IPS-18a (cell line): Measurements from ENCODE around the gene SEL1L3.

ENCODE experiments used
- H3K27ac ChIP-seq: one replicate; pipeline ENCODE4 v1.5.1; 2013; ENCODE audit warnings: low read length
- H3K27me3 ChIP-seq: one replicate; pipeline ENCODE4 v1.6.1; 2013; ENCODE audit warnings: mild to moderate bottlenecking, low read length; ENCODE audit not compliant: control insufficient read depth, insufficient read depth
- H3K36me3 ChIP-seq: one replicate; pipeline ENCODE4 v1.6.1; 2013; ENCODE audit warnings: low read depth, low read length; ENCODE audit not compliant: control insufficient read depth
- H3K4me1 ChIP-seq: one replicate; pipeline ENCODE4 v1.6.1; 2013; ENCODE audit warnings: low read depth, low read length; ENCODE audit not compliant: control insufficient read depth
- H3K4me3 ChIP-seq: one replicate; pipeline ENCODE4 v1.5.1; 2013; ENCODE audit warnings: low read length
- H3K9ac ChIP-seq: one replicate; pipeline ENCODE4 v1.6.1; 2013; ENCODE audit warnings: mild to moderate bottlenecking, low read length, moderate library complexity
- H3K9me3 ChIP-seq: one replicate; pipeline ENCODE4 v1.6.1; 2013; ENCODE audit warnings: low read depth, low read length; ENCODE audit not compliant: control insufficient read depth

SEL1L3 gene

GRCh38 chr4:25756503-25756902 is 106.3 kb downstream of the SEL1L3 start:
- Histone ChIP-seq H3K9me3 (no peaks in the 10 kb centered on the region), H3K27ac (no peak overlapping the region), H3K4me1 (no peaks in the 10 kb centered on the region), H3K27me3 (no peaks in the 10 kb centered on the region), H3K4me3 (no peak overlapping the region), H3K36me3 (peaks cover 17% of the 10 kb centered on the region), H3K9ac (no peak overlapping the region)

GRCh38 chr4:25755911-25756310 is 106.9 kb downstream of the SEL1L3 start:
- Histone ChIP-seq H3K4me1 (no peaks in the 10 kb centered on the region), H3K9ac (no peak overlapping the region), H3K36me3 (peaks cover 17% of the 10 kb centered on the region), H3K27ac (no peak overlapping the region), H3K9me3 (no peaks in the 10 kb centered on the region), H3K27me3 (no peaks in the 10 kb centered on the region), H3K4me3 (no peak overlapping the region)

GRCh38 chr4:25753239-25753638 is 109.5 kb downstream of the SEL1L3 start:
- no peak overlapping the region for H3K27ac ChIP-seq
- H3K4me3 ChIP-seq: no peak overlapping the region
- no peaks in the 10 kb centered on the region for H3K4me1 ChIP-seq
- H3K9ac ChIP-seq: no peak overlapping the region
- no peaks in the 10 kb centered on the region for H3K9me3 ChIP-seq
- peaks cover 5% of the 10 kb centered on the region for H3K36me3 ChIP-seq
- H3K27me3 ChIP-seq: no peaks in the 10 kb centered on the region

GRCh38 chr4:25750874-25751273 is 111.9 kb downstream of the SEL1L3 start:
- no peak overlapping the region for H3K27ac ChIP-seq
- H3K4me1 ChIP-seq: no peaks in the 10 kb centered on the region
- no peaks in the 10 kb centered on the region for H3K9me3 ChIP-seq
- no peaks in the 10 kb centered on the region for H3K27me3 ChIP-seq
- H3K36me3 ChIP-seq: no peaks in the 10 kb centered on the region
- no peak overlapping the region for H3K4me3 ChIP-seq
- no peak overlapping the region for H3K9ac ChIP-seq

GRCh38 chr4:25749150-25749794 is 113.5 kb downstream of the SEL1L3 start:
- H3K4me1 ChIP-seq: no peaks in the 10 kb centered on the region
- no peak overlapping the region for H3K27ac ChIP-seq
- no peaks in the 10 kb centered on the region for H3K27me3 ChIP-seq
- H3K9ac ChIP-seq: no peak overlapping the region
- H3K9me3 ChIP-seq: no peaks in the 10 kb centered on the region
- H3K36me3 ChIP-seq: no peaks in the 10 kb centered on the region
- no peak overlapping the region for H3K4me3 ChIP-seq

GRCh38 chr4:25743971-25744370 is 118.8 kb downstream of the SEL1L3 start:
- Histone ChIP-seq H3K4me1 (no peaks in the 10 kb centered on the region), H3K4me3 (no peak overlapping the region), H3K27ac (no peak overlapping the region), H3K9ac (no peak overlapping the region), H3K27me3 (no peaks in the 10 kb centered on the region), H3K36me3 (no peaks in the 10 kb centered on the region), H3K9me3 (no peaks in the 10 kb centered on the region)

- Histone ChIP-seq H3K4me1 (no peaks in the 10 kb centered on the region), H3K9me3 (no peaks in the 10 kb centered on the region), H3K27ac (no peak overlapping the region), H3K27me3 (no peaks in the 10 kb centered on the region), H3K9ac (no peak overlapping the region), H3K36me3 (no peaks in the 10 kb centered on the region), H3K4me3 (no peak overlapping the region)
Observed at GRCh38 chr4:25729564-25729963, 133.2 kb downstream of the SEL1L3 start.

- no peak overlapping the region for H3K27ac ChIP-seq
- H3K4me3 ChIP-seq: no peak overlapping the region
- H3K9me3 ChIP-seq: no peaks in the 10 kb centered on the region
- no peaks in the 10 kb centered on the region for H3K27me3 ChIP-seq
- no peaks in the 10 kb centered on the region for H3K4me1 ChIP-seq
- no peaks in the 10 kb centered on the region for H3K36me3 ChIP-seq
- H3K9ac ChIP-seq: no peak overlapping the region
Observed at GRCh38 chr4:25728886-25729285, 133.9 kb downstream of the SEL1L3 start.

GRCh38 chr4:25727711-25728493 is 134.9 kb downstream of the SEL1L3 start:
- Histone ChIP-seq H3K27me3 (no peaks in the 10 kb centered on the region), H3K9me3 (no peaks in the 10 kb centered on the region)

GRCh38 chr4:25725870-25726269 is 136.9 kb downstream of the SEL1L3 start:
- Histone ChIP-seq H3K27ac (no peak overlapping the region), H3K4me3 (no peak overlapping the region), H3K9ac (no peak overlapping the region), H3K36me3 (no peaks in the 10 kb centered on the region), H3K9me3 (no peaks in the 10 kb centered on the region), H3K4me1 (no peaks in the 10 kb centered on the region), H3K27me3 (no peaks in the 10 kb centered on the region)

More at GRCh38 chr4:25727711-25728493, 134.9 kb downstream of the SEL1L3 start:
- Histone ChIP-seq H3K27ac (no peak overlapping the region), H3K36me3 (no peaks in the 10 kb centered on the region), H3K4me1 (no peaks in the 10 kb centered on the region), H3K4me3 (no peak overlapping the region), H3K9ac (no peak overlapping the region)

GRCh38 chr4:25723409-25723808 is 139.4 kb downstream of the SEL1L3 start:
- Histone ChIP-seq H3K4me1 (no peaks in the 10 kb centered on the region), H3K4me3 (no peak overlapping the region), H3K27me3 (no peaks in the 10 kb centered on the region), H3K9ac (no peak overlapping the region), H3K9me3 (no peaks in the 10 kb centered on the region), H3K27ac (no peak overlapping the region), H3K36me3 (no peaks in the 10 kb centered on the region)

GRCh38 chr4:25722964-25723363 is 139.8 kb downstream of the SEL1L3 start:
- H3K4me1 ChIP-seq: no peaks in the 10 kb centered on the region
- no peaks in the 10 kb centered on the region for H3K27me3 ChIP-seq
- H3K9me3 ChIP-seq: no peaks in the 10 kb centered on the region
- no peak overlapping the region for H3K9ac ChIP-seq
- no peak overlapping the region for H3K4me3 ChIP-seq
- no peaks in the 10 kb centered on the region for H3K36me3 ChIP-seq
- no peak overlapping the region for H3K27ac ChIP-seq
